Type B pancreatic cell (in vitro differentiated cells): ENCODE measurements around the gene HYAL1. TPM values are rescaled to one million over a fixed set of nuclear protein-coding genes. Genes with fewer than 3 reads are reported as not detected.

Experiments
- DNase-seq: peaks from one replicate; pipeline ENCODE4 v3.0.0; 2021; ENCODE audit warnings: mixed read lengths; ENCODE audit not compliant: unreplicated experiment; ENCODE audit errors: extremely low spot score
- H3K27ac Mint-ChIP-seq: 2 replicates; pipeline ENCODE4 v1.8.0; 2021; ENCODE audit warnings: mild to moderate bottlenecking, mixed read lengths
- H3K27me3 Mint-ChIP-seq: 2 replicates; pipeline ENCODE4 v1.8.0; 2021; ENCODE audit warnings: mixed read lengths
- H3K36me3 Mint-ChIP-seq: 2 replicates; pipeline ENCODE4 v1.8.0; 2021; ENCODE audit warnings: mixed read lengths
- H3K4me1 Mint-ChIP-seq: one replicate; pipeline ENCODE4 v1.8.0; 2021; ENCODE audit warnings: mixed read lengths; ENCODE audit not compliant: unreplicated experiment
- H3K4me3 Mint-ChIP-seq: 2 replicates; pipeline ENCODE4 v1.8.0; 2021; ENCODE audit warnings: mild to moderate bottlenecking, mixed read lengths
- H3K9me3 Mint-ChIP-seq: 2 replicates; pipeline ENCODE4 v1.8.0; 2021; ENCODE audit warnings: mixed read lengths
- total RNA-seq: library from RNA; stranded (reverse); gene quantifications from 2 replicates; pipeline ENCODE4 v1.2.1, GENCODE V29; 2021; ENCODE audit warnings: low replicate concordance
- TF ChIP-seq, protein P1 (sequence below): fragments of 200-600 bp; sonication (generic); conservative IDR thresholded peaks from 2 replicates; pipeline ENCODE4 v1.5.0; 2021; ENCODE audit warnings: antibody characterized with exemption, mild to moderate bottlenecking

HYAL1 gene
- total RNA-seq, 1 donor from 2014 or later = 3.7 TPM

DNA sequence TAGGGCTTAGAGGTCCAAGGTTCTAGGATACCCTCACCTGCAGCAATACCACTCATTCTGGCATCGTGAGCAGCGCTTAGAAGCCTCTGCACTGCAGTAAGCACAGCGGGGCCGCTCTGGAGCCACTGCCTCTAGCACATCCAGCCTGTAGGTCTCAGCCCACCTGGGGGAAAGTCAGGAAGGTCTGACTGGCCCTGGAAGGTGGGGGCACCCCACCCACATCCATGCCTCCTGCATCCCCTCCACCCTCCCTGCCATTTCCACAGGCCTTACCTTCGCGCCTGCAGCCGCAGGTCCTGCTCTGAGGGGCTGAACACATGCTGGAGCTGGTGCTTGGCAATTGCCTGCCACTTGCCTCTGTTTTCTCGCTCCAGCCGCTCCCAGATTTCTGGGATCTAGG, 38.2 kb upstream of the HYAL1 start:
- Mint-ChIP-seq H3K27ac (no peak overlapping the region), H3K36me3 (peaks cover under 1% of the 10 kb centered on the region), H3K4me3 (peak overlapping the region; percentile 20), H3K27me3 (peaks cover 65% of the 10 kb centered on the region), H3K4me1 (peaks cover 22% of the 10 kb centered on the region), H3K9me3 (no peaks in the 10 kb centered on the region)
- TF ChIP-seq, protein P1, sequence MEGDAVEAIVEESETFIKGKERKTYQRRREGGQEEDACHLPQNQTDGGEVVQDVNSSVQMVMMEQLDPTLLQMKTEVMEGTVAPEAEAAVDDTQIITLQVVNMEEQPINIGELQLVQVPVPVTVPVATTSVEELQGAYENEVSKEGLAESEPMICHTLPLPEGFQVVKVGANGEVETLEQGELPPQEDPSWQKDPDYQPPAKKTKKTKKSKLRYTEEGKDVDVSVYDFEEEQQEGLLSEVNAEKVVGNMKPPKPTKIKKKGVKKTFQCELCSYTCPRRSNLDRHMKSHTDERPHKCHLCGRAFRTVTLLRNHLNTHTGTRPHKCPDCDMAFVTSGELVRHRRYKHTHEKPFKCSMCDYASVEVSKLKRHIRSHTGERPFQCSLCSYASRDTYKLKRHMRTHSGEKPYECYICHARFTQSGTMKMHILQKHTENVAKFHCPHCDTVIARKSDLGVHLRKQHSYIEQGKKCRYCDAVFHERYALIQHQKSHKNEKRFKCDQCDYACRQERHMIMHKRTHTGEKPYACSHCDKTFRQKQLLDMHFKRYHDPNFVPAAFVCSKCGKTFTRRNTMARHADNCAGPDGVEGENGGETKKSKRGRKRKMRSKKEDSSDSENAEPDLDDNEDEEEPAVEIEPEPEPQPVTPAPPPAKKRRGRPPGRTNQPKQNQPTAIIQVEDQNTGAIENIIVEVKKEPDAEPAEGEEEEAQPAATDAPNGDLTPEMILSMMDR = no peak
- DNase-seq = no peak

DNA sequence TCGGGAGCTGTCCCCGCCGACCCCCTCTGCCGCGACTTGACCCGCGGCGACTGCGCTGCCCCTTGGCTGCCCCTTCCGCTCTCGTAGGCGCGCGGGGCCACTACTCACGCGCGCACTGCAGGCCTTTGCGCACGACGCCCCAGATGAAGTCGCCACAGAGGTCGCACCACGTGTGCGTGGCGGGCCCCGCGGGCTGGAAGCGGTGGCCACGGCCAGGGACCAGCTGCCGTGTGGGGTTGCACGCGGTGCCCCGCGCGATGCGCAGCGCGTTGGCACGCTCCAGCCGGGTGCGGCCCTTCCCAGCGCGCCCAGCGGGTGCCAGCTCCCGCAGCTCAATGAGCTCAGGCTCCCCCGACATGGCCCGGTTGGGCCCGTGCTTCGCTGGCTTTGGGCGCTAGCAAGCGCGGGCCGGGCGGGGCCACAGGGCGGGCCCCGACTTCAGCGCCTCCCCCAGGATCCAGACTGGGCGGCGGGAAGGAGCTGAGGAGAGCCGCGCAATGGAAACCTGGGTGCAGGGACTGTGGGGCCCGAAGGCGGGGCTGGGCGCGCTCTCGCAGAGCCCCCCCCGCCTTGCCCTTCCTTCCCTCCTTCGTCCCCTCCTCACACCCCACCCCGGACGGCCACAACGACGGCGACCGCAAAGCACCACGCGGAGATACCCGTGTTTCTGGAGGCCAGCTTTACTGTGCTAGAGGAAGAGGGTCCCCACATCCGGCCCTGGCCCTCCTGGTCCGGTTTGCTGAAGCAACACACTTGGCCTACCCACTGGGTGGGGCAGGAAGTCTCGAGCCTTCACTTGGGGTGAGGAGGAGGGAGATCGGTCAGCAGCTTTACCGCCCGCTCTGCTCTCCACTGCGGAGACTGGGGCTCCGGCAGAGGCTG, 37.3 kb upstream of the HYAL1 start, which contains the start of gene RASSF1:
Gene RASSF1, minus strand, starts transcription at position 389 of the 882 bp plus-strand sequence. Its CDS starts 31 bp downstream, at position 358.
- no peaks in the 10 kb centered on the region for H3K9me3 Mint-ChIP-seq
- H3K4me3 Mint-ChIP-seq = peak within 1 kb of the TSS; percentile 36
- DNase-seq = no peak
- peaks cover 61% of the 10 kb centered on the region for H3K27me3 Mint-ChIP-seq
- TF ChIP-seq, protein P1 = no peak
- H3K27ac Mint-ChIP-seq = no peak within 1 kb of the TSS
- peaks cover 4% of the 10 kb centered on the region for H3K36me3 Mint-ChIP-seq
- peaks cover 25% of the 10 kb centered on the region for H3K4me1 Mint-ChIP-seq

DNA sequence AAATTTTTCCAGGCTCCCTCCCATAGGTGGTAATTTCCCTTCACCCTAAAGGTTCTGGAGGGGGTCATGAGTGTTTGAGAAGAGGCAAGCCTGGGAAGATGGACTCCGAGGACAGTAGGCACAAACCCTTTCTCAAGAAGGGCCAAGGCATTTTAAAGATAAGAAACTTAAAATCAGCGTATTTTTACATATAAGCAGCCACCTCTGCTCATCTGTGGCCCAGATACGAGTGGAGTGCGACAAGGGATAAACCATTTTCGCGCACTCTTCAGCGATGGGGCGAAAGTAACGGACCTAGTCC, 36.7 kb upstream of the HYAL1 start:
- DNase-seq = no peak
- TF ChIP-seq, protein P1 = no peak
- peaks cover 25% of the 10 kb centered on the region for H3K4me1 Mint-ChIP-seq
- H3K9me3 Mint-ChIP-seq = no peaks in the 10 kb centered on the region
- peaks cover 58% of the 10 kb centered on the region for H3K27me3 Mint-ChIP-seq
- H3K36me3 Mint-ChIP-seq = peaks cover 4% of the 10 kb centered on the region
- H3K27ac Mint-ChIP-seq = no peak overlapping the region
- peak overlapping the region; percentile 36 for H3K4me3 Mint-ChIP-seq

DNA sequence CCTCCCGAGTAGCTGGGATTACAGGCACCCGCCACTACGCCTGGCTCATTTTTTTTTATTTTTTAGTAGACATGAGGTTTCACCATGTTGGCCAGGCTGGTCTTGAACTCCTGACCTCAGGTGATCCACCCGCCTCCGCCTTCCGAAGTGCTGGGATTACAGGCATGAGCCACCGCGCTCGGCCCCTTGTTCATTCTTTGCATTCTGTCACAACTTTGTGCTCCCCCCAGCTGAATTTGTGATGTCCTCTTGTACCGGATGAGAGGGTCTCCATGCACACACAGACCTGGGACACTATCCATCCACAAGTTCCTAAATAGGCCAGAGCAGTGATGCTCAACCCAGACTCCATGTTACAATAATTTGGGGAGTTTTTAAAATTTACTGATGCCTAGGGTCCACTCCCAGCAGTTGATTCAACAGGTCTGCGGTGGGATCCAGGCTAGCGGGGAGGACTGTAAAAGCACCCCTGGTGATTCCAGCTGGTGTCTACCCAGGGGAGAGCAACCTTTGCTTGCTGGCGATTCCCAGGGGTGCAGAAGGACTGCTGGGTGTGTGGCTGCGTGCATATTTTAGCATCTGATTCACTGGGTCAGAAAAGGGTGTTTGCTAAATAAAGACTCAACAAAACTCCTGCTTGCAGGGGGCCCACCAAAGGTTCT, 36.2 kb upstream of the HYAL1 start:
- Mint-ChIP-seq H3K9me3 (no peaks in the 10 kb centered on the region), H3K4me1 (peaks cover 25% of the 10 kb centered on the region)

DNA sequence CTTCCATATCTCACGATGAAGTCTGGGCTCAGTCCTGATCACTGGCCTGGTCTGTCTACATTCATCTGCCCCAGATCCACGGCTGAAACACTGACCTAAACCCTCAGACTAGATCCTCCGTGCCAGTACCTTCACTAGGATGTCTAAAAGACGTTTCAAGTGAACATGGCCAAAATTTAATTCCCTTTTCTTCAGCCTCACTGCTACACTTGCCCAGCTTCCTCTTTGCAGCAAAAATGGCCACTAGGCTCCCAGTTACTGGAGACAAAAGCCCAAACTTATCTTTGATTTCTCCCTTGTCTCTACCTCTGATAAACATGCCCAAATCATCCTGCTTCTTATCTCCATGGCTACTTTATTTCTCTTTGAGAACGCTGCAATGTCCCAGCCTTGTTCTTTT, 35.6 kb upstream of the HYAL1 start:
- no peak for DNase-seq
- peak overlapping the region; percentile 98 for H3K27ac Mint-ChIP-seq
- TF ChIP-seq, protein P1 = no peak
- peaks cover 4% of the 10 kb centered on the region for H3K36me3 Mint-ChIP-seq
- H3K4me1 Mint-ChIP-seq = peaks cover 25% of the 10 kb centered on the region
- H3K9me3 Mint-ChIP-seq = no peaks in the 10 kb centered on the region
- H3K4me3 Mint-ChIP-seq = peak overlapping the region; percentile 98
- peaks cover 50% of the 10 kb centered on the region for H3K27me3 Mint-ChIP-seq

More for the DNA sequence above, 36.2 kb upstream of the HYAL1 start:
- H3K27me3 Mint-ChIP-seq = peaks cover 53% of the 10 kb centered on the region
- DNase-seq = no peak
- peak overlapping the region; percentile 36 for H3K4me3 Mint-ChIP-seq
- TF ChIP-seq, protein P1 = no peak
- H3K27ac Mint-ChIP-seq = no peak overlapping the region
- peaks cover 4% of the 10 kb centered on the region for H3K36me3 Mint-ChIP-seq
